Body of pancreas (tissue), 4 donors: ENCODE measurements around the gene MROH2A. TPM values are rescaled to one million over a fixed set of nuclear protein-coding genes. Genes with fewer than 3 reads are reported as not detected.

Experiments
- ATAC-seq: fragments of 150-250 bp; one replicate; pipeline ENCODE4 v1.9.1; 2016
- DNase-seq, 4 donors: peaks; one replicate each; pipeline ENCODE4 v3.0.0-alpha.2; 2019
- H3K27ac ChIP-seq, 4 donors: fragments of 200-600 bp; sonication (generic); 1 replicate in 3 of 4; 2 replicates in 1 of 4; pipeline versions ENCODE4 v1.5.1 to v1.6.1; 2016 to 2019; ENCODE audit warnings: mild to moderate bottlenecking in 1 of 4, mixed read lengths in 1 of 4, moderate library complexity in 1 of 4
- H3K27me3 ChIP-seq, 2 donors: fragments of 200-600 bp; sonication (generic); one replicate each; pipeline ENCODE4 v1.6.0; 2016; ENCODE audit warnings: mild to moderate bottlenecking in 1 of 2
- H3K36me3 ChIP-seq, 2 donors: fragments of 200-600 bp; sonication (generic); replicated peaks in 1 of 2; 2 replicates each; pipeline ENCODE4 v1.5.1; 2016; ENCODE audit warnings: low read depth in 2 of 2; ENCODE audit not compliant: insufficient read depth in 1 of 2
- H3K4me1 ChIP-seq: fragments of 200-600 bp; sonication (generic); one replicate; pipeline ENCODE4 v1.6.0; 2016
- H3K4me3 ChIP-seq, 2 donors: fragments of 200-600 bp; sonication (generic); 1 replicate in 1 of 2; 2 replicates in 1 of 2; pipeline ENCODE4 v1.5.1; 2016 to 2019
- H3K9me3 ChIP-seq, 3 donors: fragments of 200-600 bp; sonication (generic); 1 replicate in 2 of 3; 2 replicates in 1 of 3; pipeline ENCODE4 v1.5.1; 2016
- CTCF ChIP-seq, 7 experiments: fragments of 450-650 bp in 4 of 7; fragments of 200-600 bp in 3 of 7; sonication (generic) in 3 of 7; IDR thresholded peaks; one replicate each; pipeline ENCODE4 v1.5.1; 2016 to 2019; ENCODE audit warnings: antibody characterized with exemption in 7 of 7
- POLR2A ChIP-seq, 3 donors: fragments of 450-650 bp; IDR thresholded peaks; one replicate each; pipeline ENCODE4 v1.6.1; 2016; ENCODE audit warnings: antibody characterized with exemption in 3 of 3, mild to moderate bottlenecking in 2 of 3
- WGBS, 2 donors: methylation state at CpG; one replicate each; pipeline ENCODE4 v1.1.5; 2017; 5-methylcytosine and 5-hydroxymethylcytosine counted together
- intact Hi-C: fragments of 100-400 bp; cut with DNase I; formaldehyde crosslinking; loops from one replicate; pipeline ENCODE4 v1.15.1; 2023
- total RNA-seq, 2 donors: library from RNA; depleted of rRNA; stranded (reverse); fragments of >200 nt; gene quantifications; one replicate each; pipeline ENCODE4 v1.1.0, GENCODE V29; 2016

MROH2A gene
- total RNA-seq, 2 donors from 2014 or later: not detected

DNA sequence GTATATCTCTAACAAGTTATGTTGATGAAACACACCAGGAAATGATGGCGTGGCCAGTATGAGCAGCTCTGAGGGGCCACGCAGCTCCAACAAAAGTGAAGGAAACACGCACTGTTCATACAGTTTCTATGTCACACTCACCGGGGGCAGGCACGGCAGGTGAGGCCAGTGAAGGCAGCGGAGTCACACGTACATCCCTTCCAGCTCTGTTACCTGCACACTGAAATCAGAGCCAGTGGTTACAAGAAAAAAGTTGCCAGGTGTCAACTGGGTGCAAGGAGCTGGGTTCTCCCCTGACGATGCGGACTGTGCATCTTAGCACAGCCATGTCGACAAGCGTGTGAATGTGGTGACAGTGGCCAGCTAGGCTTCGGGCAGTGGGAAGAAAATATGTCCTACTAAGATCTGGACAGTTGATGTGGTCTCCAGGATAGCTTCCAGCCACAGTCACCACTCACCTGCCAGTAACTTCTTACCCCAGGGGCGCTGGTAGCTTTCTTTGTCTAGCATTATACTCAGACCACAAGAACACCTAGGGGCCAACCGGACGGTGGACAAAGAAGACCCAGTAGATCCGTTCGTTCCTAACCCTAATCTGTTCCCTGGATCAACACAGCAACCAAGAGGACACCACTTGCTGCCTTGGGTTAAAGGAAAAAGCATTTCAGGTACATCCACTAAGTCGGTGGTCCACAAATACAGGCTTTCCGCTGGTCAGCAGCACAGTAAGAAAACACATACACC lies 66.1 kb downstream of the MROH2A start:
- DNase-seq: no peak
- intact Hi-C loops: no loop called here

DNA sequence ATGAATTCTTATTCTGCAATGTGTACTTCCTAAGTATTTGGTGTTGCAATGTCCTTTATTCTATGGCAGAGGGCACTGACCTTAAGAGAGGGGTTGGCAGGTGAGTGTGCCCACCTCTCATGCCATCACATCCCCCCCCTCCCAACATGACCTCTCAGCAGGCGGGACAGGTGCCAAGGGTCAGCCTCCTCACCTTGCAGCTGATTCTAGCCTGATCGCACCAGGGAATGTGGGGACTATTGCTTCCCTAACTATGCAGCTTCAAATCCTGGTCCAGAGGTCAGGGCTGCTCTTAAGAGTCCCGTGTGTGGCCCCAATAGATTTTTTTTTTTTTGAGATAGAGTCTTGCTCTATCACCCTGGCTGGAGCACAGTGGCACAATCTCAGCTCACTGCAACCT lies 66.7 kb downstream of the MROH2A start:
- ATAC-seq (no peak), DNase-seq (no peak)
- Histone ChIP-seq H3K27ac (no peak overlapping the region), H3K4me3 (no peak overlapping the region), H3K27me3 (no peaks in the 10 kb centered on the region), H3K36me3 (no peaks in the 10 kb centered on the region), H3K9me3 (no peaks in the 10 kb centered on the region), H3K4me1 (no peaks in the 10 kb centered on the region)
- intact Hi-C loops: no loop called here
- TF ChIP-seq POLR2A (IDR thresholded peaks at IDR 0.05) (no peak), CTCF (IDR thresholded peaks at IDR 0.05) (no peak)
- WGBS, 2 donors: 75 to 89% methylated on average over 1 to 3 of the region's 3 CpGs

More for the DNA sequence above, 66.1 kb downstream of the MROH2A start:
- H3K4me3 ChIP-seq: no peak overlapping the region
- no peak for ATAC-seq
- TF ChIP-seq POLR2A (IDR thresholded peaks at IDR 0.05) (no peak), CTCF (IDR thresholded peaks at IDR 0.05) (no peak)
- H3K36me3 ChIP-seq: no peaks in the 10 kb centered on the region
- no peaks in the 10 kb centered on the region for H3K27me3 ChIP-seq
- H3K27ac ChIP-seq: no peak overlapping the region
- no peaks in the 10 kb centered on the region for H3K4me1 ChIP-seq
- WGBS, 2 donors: 90 to 91% methylated on average over 19 of the region's 19 CpGs
- no peaks in the 10 kb centered on the region for H3K9me3 ChIP-seq

GRCh38 chr2:233845301-233846060 lies 67.4 kb downstream of the MROH2A start:
- Histone ChIP-seq H3K27me3 (no peaks in the 10 kb centered on the region), H3K36me3 (no peaks in the 10 kb centered on the region), H3K4me1 (no peaks in the 10 kb centered on the region), H3K27ac (no peak overlapping the region), H3K4me3 (no peak overlapping the region), H3K9me3 (no peaks in the 10 kb centered on the region)
- ATAC-seq (no peak), DNase-seq (no peak)
- intact Hi-C loops: no loop called here
- TF ChIP-seq CTCF (IDR thresholded peaks at IDR 0.05) (no peak), POLR2A (IDR thresholded peaks at IDR 0.05) (no peak)
- WGBS, 2 donors: 100% methylated on average over 1 of the region's 1 CpG

DNA sequence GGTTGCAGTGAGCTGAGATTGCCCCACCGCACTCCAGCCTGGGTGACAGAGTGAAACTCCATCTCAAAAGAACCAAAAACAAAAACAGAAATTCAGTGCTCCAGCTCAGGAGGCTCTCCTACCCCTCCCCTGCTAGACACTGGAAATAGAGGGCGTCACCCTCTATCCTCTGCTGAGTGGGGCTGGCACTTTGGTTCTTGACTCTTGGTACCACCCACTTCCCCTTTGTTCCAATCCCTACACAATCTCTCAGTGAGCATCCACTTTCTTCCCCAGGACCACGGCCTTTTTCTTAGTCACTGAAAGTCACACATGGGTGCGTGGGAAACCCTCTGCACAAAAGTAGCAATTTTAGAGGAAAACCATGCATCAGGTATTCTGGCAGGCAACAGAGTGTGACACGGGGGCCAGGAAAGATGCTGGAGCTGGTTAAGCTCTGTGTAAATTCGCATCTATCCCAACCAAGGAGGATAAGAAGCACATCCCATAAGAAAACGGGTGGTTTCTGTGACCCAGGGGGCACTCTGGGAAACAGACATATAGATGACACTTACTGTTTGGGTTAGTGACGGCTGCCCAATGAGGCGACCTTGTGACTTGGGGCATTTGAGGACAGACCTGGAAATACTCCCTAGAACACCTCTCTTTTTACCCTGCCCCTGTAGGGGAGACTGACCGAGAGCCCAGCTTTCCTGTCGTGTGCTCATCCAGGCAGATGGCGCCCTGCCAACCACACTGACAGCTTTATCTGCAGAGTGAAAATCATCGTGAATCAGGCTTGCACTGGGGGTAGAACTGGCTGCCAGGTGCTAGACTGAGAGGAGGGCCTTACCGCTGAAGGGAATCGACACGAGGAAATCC lies 68.5 kb downstream of the MROH2A start:
- H3K4me1 ChIP-seq: no peaks in the 10 kb centered on the region
- no peak overlapping the region for H3K27ac ChIP-seq
- H3K9me3 ChIP-seq: no peaks in the 10 kb centered on the region
- H3K27me3 ChIP-seq: no peaks in the 10 kb centered on the region
- H3K4me3 ChIP-seq: no peak overlapping the region
- DNase-seq (no peak), ATAC-seq (no peak)
- TF ChIP-seq CTCF (IDR thresholded peaks at IDR 0.05): no peak
- TF ChIP-seq POLR2A (IDR thresholded peaks at IDR 0.05): no peak
- WGBS, 2 donors: 84 to 86% methylated on average over 16 of the region's 16 CpGs
- intact Hi-C loops: no loop called here
- H3K36me3 ChIP-seq: no peaks in the 10 kb centered on the region
